ENCODE measurements around the gene NPRL2. TPM values are rescaled to one million over a fixed set of nuclear protein-coding genes. Genes with fewer than 3 reads are reported as not detected.

NPRL2 gene
- total and polyA plus RNA-seq, 2 experiments from 2014 or later = 17.9 to 28.9 TPM

GRCh38 chr3:50318615-50319014, 32.0 kb downstream of the NPRL2 start:
- H2AFZ ChIP-seq = no peak overlapping the region
- H3F3A ChIP-seq (ENCODE audit: insufficient read depth) = peaks cover 9% of the 10 kb centered on the region; the same call in 1 of the 2 replicates
- no peak for DNase-seq
- peaks cover 27% of the 10 kb centered on the region for H3K79me2 ChIP-seq (ENCODE audit: insufficient read depth)
- H3K9me2 ChIP-seq (ENCODE audit: insufficient read depth) = no peaks in the 10 kb centered on the region
- no peaks in the 10 kb centered on the region for H3K27me3 ChIP-seq (replicated peaks; ENCODE audit: insufficient read depth)
- no peaks in the 10 kb centered on the region for H3K9me3 ChIP-seq (ENCODE audit: low read depth)
- no peak overlapping the region for H3K27ac ChIP-seq
- in situ Hi-C loops (cut with MboI) = no loop called here
- no peaks in the 10 kb centered on the region for H4K20me1 ChIP-seq (ENCODE audit: insufficient read depth)
- H3K4me1 ChIP-seq (ENCODE audit: insufficient read depth) = peaks cover 11% of the 10 kb centered on the region; the same call in 1 of the 2 replicates
- H3K4me2 ChIP-seq (ENCODE audit: unreplicated experiment) = no peak overlapping the region
- 91 to 97% methylated on average over 10 of the region's 10 CpGs for WGBS, 2 experiments (ENCODE audit: low coverage in 1 of 2, low lambda C conversion rate in 2 of 2, missing lambda C conversion rate in 2 of 2)
- H3K36me3 ChIP-seq (ENCODE audit: low read depth) = no peaks in the 10 kb centered on the region
- TF ChIP-seq EZH2phosphoT487 (IDR thresholded peaks at IDR 0.05; ENCODE audit: insufficient read depth, low read depth) (no peak), EZH2 (IDR thresholded peaks at IDR 0.05; ENCODE audit: insufficient read depth, poor library complexity, severe bottlenecking) (no peak)
- H3K9ac ChIP-seq = 0 out of 2 replicates have a peak overlapping the region, but pooled peaks have one; percentile 3
- H3K4me3 ChIP-seq = no peak overlapping the region

- Histone ChIP-seq H3K9ac (no peak overlapping the region), H3K79me2 (ENCODE audit: insufficient read depth) (peaks cover 27% of the 10 kb centered on the region), H3K4me1 (ENCODE audit: insufficient read depth) (peaks cover 11% of the 10 kb centered on the region; the same call in 1 of the 2 replicates), H3F3A (ENCODE audit: insufficient read depth) (peaks cover 13% of the 10 kb centered on the region; the same call in 1 of the 2 replicates), H3K4me3 (no peak overlapping the region), H3K4me2 (ENCODE audit: unreplicated experiment) (no peak overlapping the region), H2AFZ (no peak overlapping the region), H3K27ac (no peak overlapping the region), H3K36me3 (ENCODE audit: low read depth) (no peaks in the 10 kb centered on the region), H3K9me3 (ENCODE audit: low read depth) (no peaks in the 10 kb centered on the region), H3K9me2 (ENCODE audit: insufficient read depth) (no peaks in the 10 kb centered on the region), H3K27me3 (replicated peaks; ENCODE audit: insufficient read depth) (no peaks in the 10 kb centered on the region), H4K20me1 (ENCODE audit: insufficient read depth) (no peaks in the 10 kb centered on the region)
- DNase-seq = no peak
- 85 to 88% methylated on average over 10 to 11 of the region's 11 CpGs for WGBS, 2 experiments (ENCODE audit: low coverage in 1 of 2, low lambda C conversion rate in 2 of 2, missing lambda C conversion rate in 2 of 2)
- in situ Hi-C loops (cut with MboI) = no loop called here
- TF ChIP-seq EZH2 (IDR thresholded peaks at IDR 0.05; ENCODE audit: insufficient read depth, poor library complexity, severe bottlenecking) (no peak), EZH2phosphoT487 (IDR thresholded peaks at IDR 0.05; ENCODE audit: insufficient read depth, low read depth) (no peak)
Measured at GRCh38 chr3:50318163-50318562, 32.4 kb downstream of the NPRL2 start.

DNA sequence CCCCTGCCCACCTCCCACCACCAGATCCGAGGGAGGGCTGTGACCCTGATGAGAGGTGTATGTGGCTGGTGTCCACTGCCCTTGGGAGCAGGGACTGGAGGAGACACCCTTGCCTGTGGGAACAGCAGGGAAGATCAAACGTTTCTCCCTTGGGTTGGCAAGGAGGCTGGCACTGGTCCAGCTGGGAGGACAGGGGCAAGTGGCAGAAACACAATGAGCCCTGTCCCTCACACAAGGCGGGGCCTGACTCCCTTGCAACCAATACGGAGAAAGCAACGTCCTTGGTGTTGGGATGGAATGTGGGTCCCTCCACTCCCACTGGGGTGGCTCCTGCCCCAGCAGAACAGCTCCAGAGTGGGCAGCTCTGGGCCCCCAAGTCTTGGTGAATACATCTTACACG, 33.3 kb downstream of the NPRL2 start:
- H2AFZ ChIP-seq = no peak overlapping the region
- H3K9me3 ChIP-seq (ENCODE audit: low read depth) = no peaks in the 10 kb centered on the region
- peaks cover 27% of the 10 kb centered on the region for H3K79me2 ChIP-seq (ENCODE audit: insufficient read depth)
- no peak for TF ChIP-seq EZH2 (IDR thresholded peaks at IDR 0.05; ENCODE audit: insufficient read depth, poor library complexity, severe bottlenecking)
- TF ChIP-seq EZH2phosphoT487 (IDR thresholded peaks at IDR 0.05; ENCODE audit: insufficient read depth, low read depth) = no peak
- no peak overlapping the region for H3K27ac ChIP-seq
- H3K9me2 ChIP-seq (ENCODE audit: insufficient read depth) = no peaks in the 10 kb centered on the region
- H3F3A ChIP-seq (ENCODE audit: insufficient read depth) = peaks cover 14% of the 10 kb centered on the region; the same call in 1 of the 2 replicates
- H3K27me3 ChIP-seq (replicated peaks; ENCODE audit: insufficient read depth) = no peaks in the 10 kb centered on the region
- 72 to 77% methylated on average over 6 of the region's 6 CpGs for WGBS, 2 experiments (ENCODE audit: low coverage in 1 of 2, low lambda C conversion rate in 2 of 2, missing lambda C conversion rate in 2 of 2)
- no peak overlapping the region for H3K4me3 ChIP-seq
- H3K36me3 ChIP-seq (ENCODE audit: low read depth) = no peaks in the 10 kb centered on the region
- no peak for DNase-seq
- H3K4me1 ChIP-seq (ENCODE audit: insufficient read depth) = peaks cover 11% of the 10 kb centered on the region; the same call in 1 of the 2 replicates
- no peak overlapping the region for H3K9ac ChIP-seq
- H3K4me2 ChIP-seq (ENCODE audit: unreplicated experiment) = no peak overlapping the region
- in situ Hi-C loops (cut with MboI) = no loop called here
- no peaks in the 10 kb centered on the region for H4K20me1 ChIP-seq (ENCODE audit: insufficient read depth)

DNA sequence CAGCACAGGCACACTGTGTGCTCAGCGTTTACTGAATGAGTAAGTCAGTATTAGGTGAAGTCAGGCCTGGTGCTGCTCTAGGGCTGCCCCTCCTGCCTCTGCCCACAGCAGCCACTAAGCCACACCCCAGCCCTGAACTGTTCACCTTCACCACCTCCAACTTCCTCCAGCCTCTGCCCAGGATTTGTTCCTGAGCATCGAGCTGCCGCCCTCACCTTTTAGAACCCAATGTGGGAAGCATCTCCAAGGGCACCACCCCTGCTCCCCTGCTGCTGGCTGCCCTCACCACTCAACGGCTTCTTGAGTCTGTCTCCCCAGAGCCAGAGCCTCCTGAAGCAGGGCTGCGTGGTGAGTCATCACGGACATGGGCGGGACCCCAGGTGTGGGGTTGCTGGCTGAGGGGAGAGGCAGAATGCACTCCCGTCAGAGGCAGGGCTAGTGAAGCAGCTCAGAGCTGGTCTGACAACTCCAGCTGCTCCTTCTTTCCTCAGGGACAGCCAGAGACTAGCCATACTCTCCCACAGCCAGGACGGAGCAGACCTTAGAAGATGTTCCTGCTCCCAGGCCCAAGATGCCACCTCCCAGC, 33.8 kb downstream of the NPRL2 start:
- Histone ChIP-seq H3K27ac (no peak overlapping the region), H3K9ac (no peak overlapping the region), H3K27me3 (replicated peaks; ENCODE audit: insufficient read depth) (no peaks in the 10 kb centered on the region), H3K79me2 (ENCODE audit: insufficient read depth) (peaks cover 27% of the 10 kb centered on the region), H3F3A (ENCODE audit: insufficient read depth) (peaks cover 14% of the 10 kb centered on the region; the same call in 1 of the 2 replicates), H3K9me3 (ENCODE audit: low read depth) (no peaks in the 10 kb centered on the region), H3K4me1 (ENCODE audit: insufficient read depth) (peaks cover 6% of the 10 kb centered on the region; the same call in 1 of the 2 replicates), H3K4me2 (ENCODE audit: unreplicated experiment) (no peak overlapping the region), H3K36me3 (ENCODE audit: low read depth) (no peaks in the 10 kb centered on the region), H3K4me3 (no peak overlapping the region), H2AFZ (no peak overlapping the region), H4K20me1 (ENCODE audit: insufficient read depth) (no peaks in the 10 kb centered on the region), H3K9me2 (ENCODE audit: insufficient read depth) (no peaks in the 10 kb centered on the region)
- DNase-seq = no peak
- WGBS, 2 experiments (ENCODE audit: low coverage in 1 of 2, low lambda C conversion rate in 2 of 2, missing lambda C conversion rate in 2 of 2) = 93 to 94% methylated on average over 9 of the region's 9 CpGs
- TF ChIP-seq EZH2phosphoT487 (IDR thresholded peaks at IDR 0.05; ENCODE audit: insufficient read depth, low read depth) (no peak), EZH2 (IDR thresholded peaks at IDR 0.05; ENCODE audit: insufficient read depth, poor library complexity, severe bottlenecking) (no peak)
- in situ Hi-C loops (cut with MboI) = no loop called here
